B cell (primary cell): Measurements from ENCODE around the gene CKS2. TPM values are rescaled to one million over a fixed set of nuclear protein-coding genes. Genes with fewer than 3 reads are reported as not detected.

Source experiments
- ATAC-seq: fragments of 200-7000 bp; cut with Tn5 transposase; one replicate; pipeline ENCODE4 v1.10.0; 2021; ENCODE audit warnings: low read depth, mild to moderate bottlenecking, moderate number of reproducible peaks, moderate library complexity
- CTCF ChIA-PET: fragments of 350-600 bp; sonication (Branson Sonifier 250); formaldehyde crosslinking; loops from one replicate; lab custom pipeline; 2021; ENCODE audit warnings: antibody characterized with exemption, inconsistent platforms; lab: Charles Lee
- POLR2A ChIA-PET: fragments of 350-600 bp; sonication (Branson Sonifier 250); formaldehyde crosslinking; loops from one replicate; lab custom pipeline; 2021; ENCODE audit warnings: antibody characterized with exemption; lab: Charles Lee
- DNase-seq: peaks from one replicate; pipeline ENCODE4 v3.0.0; 2013
- H2AFZ ChIP-seq: 2 replicates; pipeline ENCODE4 v1.6.1; 2012; ENCODE audit warnings: mild to moderate bottlenecking, low read depth, low read length; ENCODE audit not compliant: insufficient read depth, poor library complexity, severe bottlenecking
- H3K27ac ChIP-seq, 2 donors: 1 replicate in 1 of 2; 2 replicates in 1 of 2; pipeline ENCODE4 v1.5.1; 2012 to 2013; ENCODE audit warnings: low read length in 2 of 2, mild to moderate bottlenecking in 2 of 2, moderate library complexity in 1 of 2
- H3K27me3 ChIP-seq, 4 experiments: fragments of 200-600 bp in 1 of 4; sonication (generic) in 1 of 4; replicated peaks in 1 of 4; 1 replicate in 2 of 4; 2 replicates in 2 of 4; pipeline versions ENCODE4 v1.6.1 to v1.7.0; 2013 to 2016; ENCODE audit warnings: low read length in 3 of 4, mild to moderate bottlenecking in 2 of 4, mixed read lengths in 1 of 4, moderate library complexity in 1 of 4; ENCODE audit not compliant: insufficient read depth in 4 of 4, control insufficient read depth in 3 of 4; ENCODE audit errors: control extremely low read depth in 1 of 4
- H3K36me3 ChIP-seq, 2 experiments: replicated peaks in 1 of 2; 1 replicate in 1 of 2; 2 replicates in 1 of 2; pipeline versions ENCODE4 v1.6.1 to v1.7.1; 2013; ENCODE audit warnings: low read length in 1 of 2; ENCODE audit not compliant: insufficient read depth in 2 of 2, control insufficient read depth in 1 of 2; ENCODE audit errors: control extremely low read depth in 1 of 2, extremely low read depth in 1 of 2
- H3K4me1 ChIP-seq, 2 donors: fragments of 200-600 bp in 1 of 2; sonication (generic) in 1 of 2; 1 replicate in 1 of 2; 2 replicates in 1 of 2; pipeline versions ENCODE4 v1.5.1 to v1.6.1; 2013 to 2017; ENCODE audit warnings: low read length in 2 of 2; ENCODE audit not compliant: control insufficient read depth in 2 of 2, insufficient read depth in 2 of 2
- H3K4me2 ChIP-seq: replicated peaks from 2 replicates; pipeline ENCODE3; 2012; ENCODE audit warnings: mild to moderate bottlenecking, low read depth, low read length; ENCODE audit not compliant: poor library complexity, severe bottlenecking
- H3K4me3 ChIP-seq, 5 experiments: fragments of 200-600 bp in 1 of 5; sonication (generic) in 1 of 5; 1 replicate in 3 of 5; 2 replicates in 2 of 5; pipeline versions ENCODE4 v1.5.1 to v1.7.0; 2011 to 2016; ENCODE audit warnings: low read length in 4 of 5, mild to moderate bottlenecking in 4 of 5, low read depth in 2 of 5, control low read depth in 1 of 5, moderate library complexity in 1 of 5; ENCODE audit not compliant: insufficient read depth in 1 of 5; ENCODE audit errors: control extremely low read depth in 1 of 5, extremely low read depth in 1 of 5
- H3K79me2 ChIP-seq: fragments of 200-600 bp; sonication (generic); one replicate; pipeline ENCODE4 v1.6.0; 2016; ENCODE audit warnings: low read length; ENCODE audit not compliant: control insufficient read depth, insufficient read depth
- H3K9ac ChIP-seq: fragments of 200-600 bp; sonication (generic); 2 replicates; pipeline ENCODE4 v1.6.1; 2017; ENCODE audit warnings: mild to moderate bottlenecking, low read length, moderate library complexity
- H3K9me3 ChIP-seq, 3 donors: one replicate each; pipeline versions ENCODE4 v1.6.1 to v1.7.1; 2013; ENCODE audit warnings: low read length in 2 of 3; ENCODE audit not compliant: control insufficient read depth in 2 of 3, insufficient read depth in 1 of 3; ENCODE audit errors: control extremely low read depth in 1 of 3
- H4K20me1 ChIP-seq: 2 replicates; pipeline ENCODE4 v1.6.0; 2012; ENCODE audit warnings: mild to moderate bottlenecking, low read length; ENCODE audit not compliant: insufficient read depth, control insufficient read depth, poor library complexity, severe bottlenecking
- H3K27ac Mint-ChIP-seq: one replicate; pipeline ENCODE4 v1.8.0; 2021; ENCODE audit warnings: mixed read lengths
- H3K27me3 Mint-ChIP-seq: one replicate; pipeline ENCODE4 v1.8.0; 2021; ENCODE audit warnings: mixed read lengths
- H3K4me1 Mint-ChIP-seq: one replicate; pipeline ENCODE4 v1.8.0; 2021; ENCODE audit warnings: mixed read lengths
- H3K4me3 Mint-ChIP-seq: one replicate; pipeline ENCODE4 v1.8.0; 2021; ENCODE audit warnings: mixed read lengths
- H3K9me3 Mint-ChIP-seq: one replicate; pipeline ENCODE4 v1.8.0; 2022; ENCODE audit warnings: mixed read lengths; ENCODE audit not compliant: insufficient read depth
- EZH2 ChIP-seq: IDR thresholded peaks from 2 replicates; pipeline ENCODE4 v1.6.1; 2012; ENCODE audit warnings: borderline replicate concordance, low read depth, mild to moderate bottlenecking, moderate library complexity, low read length; ENCODE audit not compliant: insufficient read depth, poor library complexity, severe bottlenecking
- WGBS: methylation state at CpG from one replicate; pipeline ENCODE4 v1.1.5; 2013; ENCODE audit warnings: missing lambda C conversion rate; ENCODE audit not compliant: insufficient coverage; 5-methylcytosine and 5-hydroxymethylcytosine counted together
- intact Hi-C: fragments of 100-400 bp; cut with micrococcal nuclease; formaldehyde crosslinking; loops from one replicate; pipeline ENCODE4 v1.10.0; 2022
- polyA plus RNA-seq: library from polyadenylated mRNA; depleted of rRNA; stranded (reverse); fragments of >200 nt; gene quantifications from 2 replicates; pipeline ENCODE4 v1.2.3, GENCODE V29; 2012
- total RNA-seq, 2 donors: library from RNA; stranded (reverse); fragments of 120-200 nt in 1 of 2; gene quantifications; 1 replicate in 1 of 2; 2 replicates in 1 of 2; pipeline versions ENCODE4 v1.2.3 to v1.2.4, GENCODE V29; 2013 to 2022
- TF ChIP-seq, protein P1 (sequence below): fragments of 200-600 bp; IDR thresholded peaks from one replicate; pipeline ENCODE4 v1.8.0; 2022; ENCODE audit warnings: antibody characterized with exemption, mild to moderate bottlenecking

CKS2 gene
- total and polyA plus RNA-seq, 2 donors (not counting 1 experiment from before 2014, with no cell fraction given), result 11.5 to 64.4 TPM

DNA sequence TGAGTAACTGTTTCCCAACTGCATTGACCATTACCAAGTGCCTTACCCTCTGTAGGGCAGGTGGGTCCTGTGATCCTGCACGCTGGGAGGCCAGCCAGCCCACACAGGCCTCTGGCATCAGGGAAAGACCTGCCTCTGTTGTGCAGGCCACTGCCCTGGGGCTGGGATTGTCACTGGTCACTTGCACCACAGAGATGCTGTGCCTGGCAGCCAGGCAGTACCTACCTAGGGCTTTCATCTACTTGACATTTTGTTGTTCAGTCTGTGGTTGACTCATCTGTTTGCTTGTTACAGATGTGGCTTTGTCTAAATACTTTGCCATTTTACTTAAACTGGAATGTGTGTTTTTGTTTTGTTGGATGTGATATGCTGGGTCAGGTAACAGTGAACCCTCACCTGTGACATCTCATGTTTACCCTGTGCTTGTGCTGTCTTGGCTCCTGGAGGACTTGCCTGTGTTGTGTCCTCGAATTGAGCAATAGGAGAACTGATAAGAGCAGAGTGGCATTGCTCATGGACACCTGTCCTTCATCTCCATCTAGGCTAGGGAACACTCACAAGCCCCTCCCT is 40.1 kb downstream of the CKS2 start:
- Histone ChIP-seq H2AFZ (no peak overlapping the region), H3K36me3 (peaks cover 7 to 90% of the 10 kb centered on the region in 2 experiments), H3K4me1 (peaks cover 0 to 7% of the 10 kb centered on the region in 2 donors), H3K9ac (no peak overlapping the region), H3K9me3 (no peaks in the 10 kb centered on the region), H3K4me3 (no peak overlapping the region), H3K27me3 (no peaks in the 10 kb centered on the region), H4K20me1 (peaks cover 26% of the 10 kb centered on the region), H3K27ac (no peak overlapping the region), H3K79me2 (peaks cover 15% of the 10 kb centered on the region), H3K4me2 (no peak overlapping the region)
- H3K4me3 Mint-ChIP-seq, result no peak overlapping the region
- intact Hi-C loops, result no loop called here
- no peak overlapping the region for H3K27ac Mint-ChIP-seq
- no peaks in the 10 kb centered on the region for H3K27me3 Mint-ChIP-seq
- DNase-seq (no peak), ATAC-seq (no peak)
- POLR2A ChIA-PET, result no interaction called here
- H3K4me1 Mint-ChIP-seq, result peaks cover 9% of the 10 kb centered on the region
- CTCF ChIA-PET, result no interaction called here
- 90% methylated on average over 2 of the region's 2 CpGs for WGBS
- TF ChIP-seq EZH2, result no peak
- TF ChIP-seq, protein P1, sequence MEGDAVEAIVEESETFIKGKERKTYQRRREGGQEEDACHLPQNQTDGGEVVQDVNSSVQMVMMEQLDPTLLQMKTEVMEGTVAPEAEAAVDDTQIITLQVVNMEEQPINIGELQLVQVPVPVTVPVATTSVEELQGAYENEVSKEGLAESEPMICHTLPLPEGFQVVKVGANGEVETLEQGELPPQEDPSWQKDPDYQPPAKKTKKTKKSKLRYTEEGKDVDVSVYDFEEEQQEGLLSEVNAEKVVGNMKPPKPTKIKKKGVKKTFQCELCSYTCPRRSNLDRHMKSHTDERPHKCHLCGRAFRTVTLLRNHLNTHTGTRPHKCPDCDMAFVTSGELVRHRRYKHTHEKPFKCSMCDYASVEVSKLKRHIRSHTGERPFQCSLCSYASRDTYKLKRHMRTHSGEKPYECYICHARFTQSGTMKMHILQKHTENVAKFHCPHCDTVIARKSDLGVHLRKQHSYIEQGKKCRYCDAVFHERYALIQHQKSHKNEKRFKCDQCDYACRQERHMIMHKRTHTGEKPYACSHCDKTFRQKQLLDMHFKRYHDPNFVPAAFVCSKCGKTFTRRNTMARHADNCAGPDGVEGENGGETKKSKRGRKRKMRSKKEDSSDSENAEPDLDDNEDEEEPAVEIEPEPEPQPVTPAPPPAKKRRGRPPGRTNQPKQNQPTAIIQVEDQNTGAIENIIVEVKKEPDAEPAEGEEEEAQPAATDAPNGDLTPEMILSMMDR, result no peak
- no peaks in the 10 kb centered on the region for H3K9me3 Mint-ChIP-seq

DNA sequence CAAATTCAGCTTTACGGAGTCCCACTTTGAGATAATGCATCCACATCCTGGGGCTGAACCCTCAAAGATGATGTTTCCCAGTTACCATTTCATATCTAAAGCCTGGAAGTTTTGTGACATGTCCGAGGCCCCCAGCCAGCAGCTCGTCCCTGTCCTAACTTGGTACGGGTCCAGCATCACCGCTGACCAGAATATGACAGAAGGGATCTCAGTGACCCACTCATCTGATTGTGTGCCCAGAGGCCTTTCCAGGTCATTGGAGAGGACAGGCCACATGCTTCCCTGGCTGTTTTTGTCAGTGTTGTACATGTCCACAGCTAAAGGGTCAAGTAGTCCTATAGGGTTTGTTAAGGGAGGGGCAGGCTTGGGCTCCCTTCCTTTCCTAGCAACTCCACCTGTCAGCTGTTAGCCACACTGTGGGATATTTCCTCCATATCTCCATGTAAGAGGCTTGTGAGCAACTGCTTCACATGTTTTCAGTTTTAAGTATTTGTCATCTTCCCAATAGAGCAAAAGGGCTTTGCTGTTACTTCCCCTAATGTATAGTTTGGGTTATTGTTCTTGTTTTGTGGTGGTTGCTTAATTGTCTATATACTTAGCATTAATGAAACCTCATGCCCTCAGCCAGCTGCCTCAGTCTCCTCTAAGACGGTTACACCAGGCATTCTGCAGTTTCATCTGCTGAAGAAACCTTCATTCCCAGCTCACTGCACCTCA is 40.7 kb downstream of the CKS2 start:
- H3K27me3 Mint-ChIP-seq, result no peaks in the 10 kb centered on the region
- peaks cover 9% of the 10 kb centered on the region for H3K4me1 Mint-ChIP-seq
- no peaks in the 10 kb centered on the region for H3K9me3 Mint-ChIP-seq
- 96% methylated on average over 6 of the region's 6 CpGs for WGBS
- H3K36me3 ChIP-seq, result peaks cover 4 to 89% of the 10 kb centered on the region in 2 experiments
- no peak overlapping the region for H3K4me3 Mint-ChIP-seq
- ATAC-seq, result no peak
- TF ChIP-seq, protein P1, result no peak
- TF ChIP-seq EZH2, result no peak
- H3K9ac ChIP-seq, result no peak overlapping the region
- peaks cover 15% of the 10 kb centered on the region for H3K79me2 ChIP-seq
- no peak overlapping the region for H3K4me3 ChIP-seq
- H4K20me1 ChIP-seq, result peaks cover 33% of the 10 kb centered on the region
- intact Hi-C loops, result no loop called here
- no peak overlapping the region for H2AFZ ChIP-seq
- H3K4me2 ChIP-seq, result no peak overlapping the region
- no peaks in the 10 kb centered on the region for H3K9me3 ChIP-seq
- H3K27me3 ChIP-seq, result no peaks in the 10 kb centered on the region
- POLR2A ChIA-PET, result no interaction called here
- no peak for DNase-seq
- peak overlapping the region; percentile 51 for H3K27ac Mint-ChIP-seq
- peaks cover 0 to 7% of the 10 kb centered on the region in 2 donors for H3K4me1 ChIP-seq
- CTCF ChIA-PET, result no interaction called here
- H3K27ac ChIP-seq, result no peak overlapping the region
